Stimulated activated memory B cell treated with anti-CD40 and anti-IgM and Interleukin-4, amounts not matched to agents 10 μg/mL and 1 μg/mL and 100 μg/mL, for 72 hours (primary cell): ENCODE measurements around the gene OR3A3.
"Not testable (repeated sequence)": the region's sequence is repeated elsewhere in the genome, so short reads cannot be mapped to it uniquely, and the experiment has no call there.

Experiments used
- ATAC-seq: fragments of 150-1000 bp; cut with Tn5 transposase; 2 replicates; pipeline ENCODE4 v1.10.0; 2021
- H3K27ac Mint-ChIP-seq: one replicate; pipeline ENCODE4 v1.8.0; 2022; ENCODE audit warnings: mild to moderate bottlenecking, mixed read lengths
- H3K27me3 Mint-ChIP-seq: one replicate; pipeline ENCODE4 v1.8.0; 2022; ENCODE audit warnings: mixed read lengths
- H3K36me3 Mint-ChIP-seq: one replicate; pipeline ENCODE4 v1.8.0; 2022; ENCODE audit warnings: mixed read lengths
- H3K4me1 Mint-ChIP-seq: one replicate; pipeline ENCODE4 v1.8.0; 2022; ENCODE audit warnings: mixed read lengths
- H3K4me3 Mint-ChIP-seq: one replicate; pipeline ENCODE4 v1.8.0; 2022; ENCODE audit warnings: mild to moderate bottlenecking, moderate library complexity, mixed read lengths
- H3K9me3 Mint-ChIP-seq: one replicate; pipeline ENCODE4 v1.8.0; 2022; ENCODE audit warnings: mixed read lengths

Gene OR3A3

GRCh38 chr17:3438368-3438767, 27.2 kb downstream of the OR3A3 start:
- Mint-ChIP-seq H3K4me1 (no peaks in the 10 kb centered on the region), H3K27me3 (peaks cover 23% of the 10 kb centered on the region), H3K4me3 (no peak overlapping the region), H3K27ac (no peak overlapping the region), H3K36me3 (no peaks in the 10 kb centered on the region), H3K9me3 (no peaks in the 10 kb centered on the region)
- ATAC-seq: no peak

GRCh38 chr17:3440451-3440850, 29.3 kb downstream of the OR3A3 start:
- Mint-ChIP-seq H3K4me3 (no peak overlapping the region), H3K36me3 (no peaks in the 10 kb centered on the region), H3K27ac (no peak overlapping the region), H3K9me3 (no peaks in the 10 kb centered on the region), H3K27me3 (peaks cover 11% of the 10 kb centered on the region), H3K4me1 (no peaks in the 10 kb centered on the region)
- ATAC-seq: no peak

GRCh38 chr17:3447625-3448024, 36.5 kb downstream of the OR3A3 start:
- Mint-ChIP-seq H3K9me3 (no peaks in the 10 kb centered on the region), H3K4me3 (no peak overlapping the region), H3K4me1 (peaks cover 7% of the 10 kb centered on the region), H3K27me3 (peaks cover 22% of the 10 kb centered on the region), H3K36me3 (no peaks in the 10 kb centered on the region), H3K27ac (no peak overlapping the region)
- ATAC-seq: peak; percentile 43

- ATAC-seq: no peak
- Mint-ChIP-seq H3K27me3 (peaks cover 22% of the 10 kb centered on the region), H3K36me3 (no peaks in the 10 kb centered on the region), H3K27ac (no peak overlapping the region), H3K4me1 (peaks cover 7% of the 10 kb centered on the region), H3K4me3 (no peak overlapping the region), H3K9me3 (no peaks in the 10 kb centered on the region)
These were observed 37.0 kb downstream of the OR3A3 start for GRCh38 chr17:3448059-3448665.

GRCh38 chr17:3466355-3466754, 55.2 kb downstream of the OR3A3 start:
- H3K9me3 Mint-ChIP-seq, H3K4me1 Mint-ChIP-seq, H3K27me3 Mint-ChIP-seq, H3K27ac Mint-ChIP-seq, H3K4me3 Mint-ChIP-seq, H3K36me3 Mint-ChIP-seq, ATAC-seq: not testable (repeated sequence)

GRCh38 chr17:3469529-3469928, 58.4 kb downstream of the OR3A3 start:
- no peak overlapping the region for H3K27ac Mint-ChIP-seq
- H3K4me1 Mint-ChIP-seq: no peaks in the 10 kb centered on the region
- no peaks in the 10 kb centered on the region for H3K9me3 Mint-ChIP-seq

GRCh38 chr17:3471599-3471998, 60.4 kb downstream of the OR3A3 start, which contains the start of gene SPATA22:
Gene SPATA22, minus strand, starts transcription at chr17:3471819. Its CDS starts 2,494 bp downstream, at chr17:3469325.
- H3K9me3 Mint-ChIP-seq: no peaks in the 10 kb centered on the region
- H3K4me3 Mint-ChIP-seq: no peak within 1 kb of the TSS
- no peak within 1 kb of the TSS for H3K27ac Mint-ChIP-seq
- H3K4me1 Mint-ChIP-seq: peaks cover 6% of the 10 kb centered on the region
- no peaks in the 10 kb centered on the region for H3K36me3 Mint-ChIP-seq
- ATAC-seq: no peak
- no peaks in the 10 kb centered on the region for H3K27me3 Mint-ChIP-seq

More at GRCh38 chr17:3469529-3469928, 58.4 kb downstream of the OR3A3 start:
- H3K4me3 Mint-ChIP-seq: no peak overlapping the region
- H3K27me3 Mint-ChIP-seq: no peaks in the 10 kb centered on the region
- no peak for ATAC-seq
- H3K36me3 Mint-ChIP-seq: no peaks in the 10 kb centered on the region

- Mint-ChIP-seq H3K4me3 (no peak overlapping the region), H3K4me1 (peaks cover 6% of the 10 kb centered on the region), H3K9me3 (no peaks in the 10 kb centered on the region), H3K27me3 (no peaks in the 10 kb centered on the region), H3K27ac (no peak overlapping the region), H3K36me3 (no peaks in the 10 kb centered on the region)
- ATAC-seq: no peak
These were observed 61.0 kb downstream of the OR3A3 start for GRCh38 chr17:3472137-3472536.
